ENCODE results near the gene GPX1.
A peak's percentile ranks its signal among the peaks of the same experiment; 100 is the strongest.
"Not testable (repeated sequence)": the region's sequence is repeated elsewhere in the genome, so short reads cannot be mapped to it uniquely, and the experiment has no call there.

The GPX1 gene

DNA sequence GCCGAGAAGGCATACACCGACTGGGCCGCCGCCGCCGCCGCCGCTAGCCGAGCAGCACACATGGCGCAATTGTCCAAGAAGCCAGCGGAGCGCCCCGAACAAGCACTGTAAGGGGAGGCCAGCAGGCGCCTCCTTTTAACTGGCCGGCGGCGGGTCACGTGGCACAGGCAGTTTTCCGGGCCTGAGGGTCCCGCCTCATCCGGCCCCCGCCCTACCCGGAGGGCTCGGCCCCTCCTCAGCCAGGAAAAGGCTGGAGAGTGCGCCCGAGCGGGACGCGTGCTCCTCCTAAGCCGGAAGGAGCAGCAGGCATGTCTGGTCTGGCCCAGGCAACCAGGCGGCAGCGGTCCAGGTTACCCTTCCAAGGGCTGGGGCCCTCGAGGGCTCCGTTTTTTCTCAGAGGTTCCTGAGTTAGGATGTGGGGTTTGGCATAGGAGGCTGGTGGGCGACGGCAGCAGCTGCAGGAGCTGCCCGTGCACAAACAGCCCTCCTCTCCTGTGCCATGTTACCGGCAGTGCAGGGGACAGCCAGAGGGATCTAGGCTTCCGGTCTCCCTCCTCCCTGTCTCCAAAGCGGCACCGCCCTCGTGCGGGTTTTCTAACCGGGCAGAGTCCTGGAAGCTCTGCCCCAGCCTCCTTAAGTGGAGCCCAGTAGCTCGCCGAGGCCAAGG, at the start of gene GPX1:
Gene GPX1 (minus strand): TSS at position 137 of the 667 bp plus-strand sequence. CDS start 75 bp downstream, at position 62.
- peak; percentile 85 for DNase-seq

DNA sequence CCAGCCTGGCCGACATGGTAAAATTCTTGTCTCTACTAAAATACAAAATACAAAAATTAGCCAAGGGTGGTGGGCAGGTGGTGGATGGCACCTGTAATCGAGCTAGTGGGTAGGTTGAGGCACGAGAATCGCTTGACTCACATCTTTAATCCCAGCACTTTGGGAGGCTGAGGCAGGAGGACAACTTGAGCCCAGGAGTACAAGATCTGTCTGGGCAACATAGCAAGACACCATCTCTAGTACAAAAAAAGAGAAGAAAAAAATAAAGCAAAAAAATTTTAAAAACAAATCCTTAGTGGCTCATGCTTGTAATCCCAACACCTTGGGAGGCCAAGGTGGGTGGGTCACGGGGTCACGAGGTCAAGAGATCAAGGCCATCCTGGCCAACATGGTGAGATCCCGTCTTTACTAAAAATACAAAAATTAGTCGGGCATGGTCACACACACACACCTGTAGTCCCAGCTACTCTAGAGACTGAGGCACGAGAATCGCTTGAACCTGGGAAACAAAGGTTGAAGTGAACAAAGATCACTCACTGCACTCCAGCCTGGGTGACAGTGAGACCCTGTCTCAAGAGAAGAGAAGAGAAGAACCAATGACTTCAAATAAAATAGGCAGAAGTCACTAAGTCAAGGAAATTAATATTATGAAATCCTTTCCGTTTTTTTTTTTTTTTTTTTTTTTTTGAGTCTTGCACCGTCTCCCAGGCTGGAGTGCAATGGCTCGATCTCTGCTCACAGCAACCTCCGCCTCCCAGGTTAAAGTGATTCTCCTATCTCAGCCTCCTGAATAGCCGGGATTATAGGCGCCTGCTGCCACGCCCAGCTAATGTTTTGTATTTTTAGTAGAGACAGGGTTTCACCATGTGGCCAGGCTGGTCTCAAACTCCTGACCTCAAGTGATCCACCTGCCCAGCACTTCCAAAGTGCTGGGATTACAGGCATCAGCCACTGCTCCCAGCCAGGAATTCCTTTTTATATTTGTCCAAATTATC, 48.7 kb upstream of the GPX1 start:
- no peak for DNase-seq

GRCh38 chr3:49405570-49405969, 47.4 kb upstream of the GPX1 start:
- not testable (repeated sequence) for DNase-seq

- no peak for DNase-seq
Measured at GRCh38 chr3:49403891-49404290, 45.7 kb upstream of the GPX1 start.

- no peak for DNase-seq
Measured at GRCh38 chr3:49401766-49402165, 43.6 kb upstream of the GPX1 start.

DNA sequence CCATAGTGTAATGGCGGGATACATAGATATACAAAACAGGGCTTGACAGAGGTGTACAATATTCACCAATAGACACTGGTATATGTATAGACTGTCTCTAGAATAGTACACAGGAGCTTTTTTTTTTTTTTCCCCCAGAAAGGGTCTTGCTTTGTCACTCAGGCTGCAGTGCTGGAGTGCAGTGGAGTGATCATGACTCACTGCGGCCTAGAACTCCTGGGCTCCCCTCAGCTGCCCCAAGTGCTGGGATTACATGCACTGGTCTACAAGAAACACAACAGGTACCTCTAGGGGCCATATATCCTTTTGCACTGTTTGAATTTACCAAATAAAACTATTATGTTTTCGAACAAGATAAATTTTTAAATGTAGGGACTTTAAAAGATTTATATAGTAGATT, 41.3 kb upstream of the GPX1 start:
- no peak for DNase-seq

- no peak for DNase-seq
Measured at GRCh38 chr3:49397470-49397869, 39.3 kb upstream of the GPX1 start.

DNA sequence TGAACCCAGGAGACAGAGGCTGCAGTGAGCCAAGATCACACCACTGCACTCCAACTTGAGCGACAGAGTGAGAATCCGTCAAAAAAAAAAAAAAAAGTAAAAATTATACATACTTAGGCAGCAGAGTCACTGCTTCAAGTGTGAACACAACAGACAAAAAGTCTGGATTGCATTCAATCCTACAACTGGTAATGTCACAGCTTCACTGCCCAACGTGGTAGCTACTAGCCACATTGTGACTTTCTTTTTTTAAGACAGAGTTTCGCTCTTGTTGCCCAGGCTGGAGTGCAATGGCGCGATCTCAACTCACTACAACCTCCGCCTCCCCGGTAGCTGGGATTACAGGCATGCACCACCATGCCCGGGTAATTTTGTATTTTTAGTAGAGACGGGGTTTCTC, 33.2 kb upstream of the GPX1 start:
- not testable (repeated sequence) for DNase-seq

GRCh38 chr3:49389297-49389696, 31.1 kb upstream of the GPX1 start:
- DNase-seq, result no peak

- DNase-seq, result no peak
Measured at GRCh38 chr3:49388289-49388820, 30.2 kb upstream of the GPX1 start.

GRCh38 chr3:49387721-49388120, 29.6 kb upstream of the GPX1 start:
- DNase-seq, result no peak

- DNase-seq, result no peak
Measured at GRCh38 chr3:49386056-49386756, 28.1 kb upstream of the GPX1 start.

DNA sequence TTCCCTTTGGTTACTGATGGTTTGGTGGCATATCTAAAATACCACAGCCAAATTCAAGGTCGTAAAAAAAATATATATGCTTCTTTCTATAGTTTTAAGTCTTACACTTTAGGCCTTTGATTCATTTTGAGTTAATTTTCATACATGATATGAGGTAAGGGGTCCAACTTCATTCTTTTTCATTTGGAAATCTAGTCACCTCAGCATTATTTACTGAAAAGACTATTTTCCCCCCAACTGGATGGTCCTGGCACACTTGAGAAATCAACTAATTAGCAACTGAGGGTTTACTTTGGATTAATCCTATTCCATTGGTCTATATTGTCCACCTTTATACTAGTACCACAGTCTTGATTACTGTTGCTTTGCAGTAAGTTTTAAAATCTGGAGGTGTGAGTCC, 27.5 kb upstream of the GPX1 start:
- no peak for DNase-seq

GRCh38 chr3:49383387-49383786, 25.2 kb upstream of the GPX1 start:
- DNase-seq, result no peak

- DNase-seq, result no peak
Measured at GRCh38 chr3:49378249-49378895, 20.2 kb upstream of the GPX1 start.

GRCh38 chr3:49377483-49377882, 19.3 kb upstream of the GPX1 start:
- peak; percentile 46 for DNase-seq

- DNase-seq, result no peak
Measured at GRCh38 chr3:49371946-49372345, 13.8 kb upstream of the GPX1 start.

- no peak for DNase-seq
Measured at GRCh38 chr3:49370585-49371290, 12.6 kb upstream of the GPX1 start.

DNA sequence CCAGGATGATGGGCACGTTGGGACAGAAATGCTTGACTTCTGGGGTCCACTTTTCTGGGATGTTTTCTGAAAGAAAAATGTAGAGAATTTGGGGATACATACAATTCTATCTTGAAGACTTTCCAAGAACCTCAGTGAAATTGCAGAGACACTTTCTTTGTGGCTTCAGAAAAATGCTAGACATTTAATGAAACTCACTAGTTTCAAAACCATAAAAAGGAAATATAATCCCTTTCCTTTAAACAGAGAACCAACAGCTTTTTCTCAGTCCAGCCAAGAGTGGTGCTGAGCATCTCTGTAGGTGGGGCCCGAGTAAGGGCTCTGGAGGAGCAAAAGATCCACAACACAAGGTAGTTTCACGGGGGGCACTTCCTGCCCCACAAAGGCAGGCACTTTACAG, 4.4 kb upstream of the GPX1 start:
- DNase-seq, result no peak

DNA sequence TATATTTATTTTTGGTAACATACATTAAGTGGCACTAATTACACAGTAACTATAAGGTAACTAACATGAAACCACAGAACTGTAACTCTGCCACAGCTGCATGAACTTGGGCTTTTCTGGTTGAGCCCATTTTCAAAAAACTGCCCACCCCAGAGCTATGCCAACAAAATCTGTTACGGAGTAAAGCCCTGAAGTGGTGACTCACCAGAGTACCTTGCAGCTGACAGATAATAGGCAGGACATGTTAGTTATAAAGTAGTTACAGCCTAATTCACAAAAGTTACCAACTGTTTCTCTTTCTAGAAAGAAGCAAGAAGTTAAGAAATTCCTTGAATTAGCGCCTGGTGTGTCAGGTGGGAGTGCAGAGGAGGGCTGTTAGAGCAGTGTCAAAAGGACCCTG, 1.5 kb upstream of the GPX1 start:
- no peak for DNase-seq

DNA sequence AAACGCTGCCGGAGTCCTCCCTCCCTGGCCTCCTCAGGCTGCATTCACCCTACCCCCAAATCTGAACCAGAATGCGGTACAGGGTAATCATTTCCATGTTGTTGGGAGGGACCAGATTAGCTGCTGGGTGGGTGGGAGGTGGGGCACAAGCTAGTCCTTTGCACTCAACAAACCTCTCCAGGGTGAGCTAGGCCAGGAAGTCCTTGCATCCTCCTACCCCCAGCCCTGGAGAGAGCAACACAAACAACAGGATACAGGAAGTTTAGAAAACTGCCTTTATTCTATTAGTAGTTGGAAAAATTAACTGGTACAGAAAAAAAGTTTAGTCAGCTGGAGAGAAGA, 702 bp upstream of the GPX1 start:
- no peak for DNase-seq

Data from CD4-positive, alpha-beta T cell treated with Interleukin-15 for 1 hour (primary cell).